ENCODE data around the gene CCDC136.

CCDC136 gene

DNA sequence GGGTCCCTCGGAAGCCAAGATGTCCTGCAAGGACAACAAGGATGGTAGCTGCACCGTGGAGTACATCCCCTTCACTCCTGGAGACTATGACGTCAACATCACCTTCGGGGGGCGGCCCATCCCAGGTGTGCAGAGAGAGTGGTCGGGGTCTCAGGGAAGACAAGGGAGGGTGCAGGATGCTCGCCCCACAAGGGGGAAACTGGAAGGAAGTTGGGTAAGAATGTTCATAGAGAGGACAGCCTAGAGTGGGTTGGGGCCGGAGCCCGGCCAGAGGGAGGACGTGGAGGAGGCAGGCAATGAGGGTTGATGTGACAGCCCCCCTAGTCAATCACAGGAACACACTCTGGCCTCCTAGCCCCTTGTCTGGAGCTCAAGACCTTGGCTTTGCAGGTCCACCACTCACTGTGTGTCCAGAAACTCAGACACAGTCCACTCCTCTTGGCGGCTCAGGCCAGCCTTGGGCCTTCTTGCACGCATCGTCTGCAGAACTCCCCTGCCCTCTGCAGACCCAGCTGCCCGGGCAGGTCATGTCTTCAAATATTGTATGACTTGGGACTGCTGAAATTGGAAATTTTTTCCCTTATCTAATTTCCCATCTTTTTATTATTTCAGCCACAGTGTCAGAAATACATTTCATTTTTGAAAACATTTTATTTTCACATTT, 55.1 kb downstream of the CCDC136 start:
- no peak for DNase-seq

DNA sequence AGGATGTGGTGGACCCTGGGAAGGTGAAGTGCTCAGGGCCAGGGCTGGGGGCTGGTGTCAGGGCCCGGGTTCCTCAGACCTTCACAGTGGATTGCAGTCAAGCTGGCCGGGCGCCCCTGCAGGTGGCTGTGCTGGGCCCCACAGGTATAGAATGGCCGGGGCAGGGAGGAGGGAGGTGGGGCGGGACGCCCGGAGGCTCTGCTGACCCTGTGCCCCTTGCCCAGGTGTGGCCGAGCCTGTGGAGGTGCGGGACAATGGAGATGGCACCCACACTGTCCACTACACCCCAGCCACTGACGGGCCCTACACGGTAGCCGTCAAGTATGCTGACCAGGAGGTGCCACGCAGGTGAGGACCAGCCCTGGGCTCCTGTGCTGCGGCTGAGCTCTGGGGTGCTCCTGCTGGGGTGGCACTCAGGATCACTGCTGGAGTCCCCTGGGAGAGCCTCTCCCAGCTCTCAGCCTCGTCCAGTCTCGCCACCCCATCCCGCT, 56.0 kb downstream of the CCDC136 start:
- DNase-seq = no peak

DNA sequence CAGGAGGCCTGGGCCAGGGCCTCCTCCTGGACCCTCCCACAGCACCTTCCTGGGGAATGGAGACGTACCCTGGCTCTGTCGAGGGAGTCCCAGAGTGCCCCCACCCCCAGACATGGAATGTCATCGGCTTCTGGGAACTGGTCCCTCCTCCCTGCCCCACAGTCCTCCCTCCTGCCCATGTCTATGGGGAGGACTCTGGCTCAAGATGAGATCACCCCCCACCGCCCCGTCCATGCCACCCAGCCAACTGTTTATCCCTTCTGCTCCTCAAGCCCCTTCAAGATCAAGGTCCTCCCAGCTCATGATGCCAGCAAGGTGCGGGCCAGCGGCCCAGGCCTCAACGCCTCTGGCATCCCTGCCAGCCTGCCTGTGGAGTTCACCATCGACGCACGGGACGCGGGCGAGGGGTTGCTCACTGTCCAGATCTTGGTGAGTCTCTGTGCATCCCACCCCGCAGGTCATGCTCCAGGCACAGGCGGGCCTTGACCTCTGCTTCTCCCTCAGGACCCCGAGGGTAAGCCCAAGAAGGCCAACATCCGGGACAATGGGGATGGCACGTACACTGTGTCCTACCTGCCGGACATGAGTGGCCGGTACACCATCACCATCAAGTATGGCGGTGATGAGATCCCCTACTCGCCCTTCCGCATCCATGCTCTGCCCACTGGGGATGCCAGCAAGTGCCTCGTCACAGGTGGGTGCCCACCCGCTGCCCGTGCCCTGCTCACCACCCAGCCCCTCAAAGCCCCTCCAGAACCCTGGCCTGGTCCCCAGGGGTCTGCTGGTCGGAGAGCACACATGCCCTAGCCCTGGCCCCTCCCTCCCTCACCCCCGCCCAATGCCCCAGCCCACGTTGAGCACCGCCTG, 56.8 kb downstream of the CCDC136 start:
- DNase-seq = no peak

- DNase-seq = no peak
Observed at GRCh38 chr7:128849156-128849515, 57.4 kb downstream of the CCDC136 start.

GRCh38 chr7:128849804-128850490, 58.2 kb downstream of the CCDC136 start:
- no peak for DNase-seq

DNA sequence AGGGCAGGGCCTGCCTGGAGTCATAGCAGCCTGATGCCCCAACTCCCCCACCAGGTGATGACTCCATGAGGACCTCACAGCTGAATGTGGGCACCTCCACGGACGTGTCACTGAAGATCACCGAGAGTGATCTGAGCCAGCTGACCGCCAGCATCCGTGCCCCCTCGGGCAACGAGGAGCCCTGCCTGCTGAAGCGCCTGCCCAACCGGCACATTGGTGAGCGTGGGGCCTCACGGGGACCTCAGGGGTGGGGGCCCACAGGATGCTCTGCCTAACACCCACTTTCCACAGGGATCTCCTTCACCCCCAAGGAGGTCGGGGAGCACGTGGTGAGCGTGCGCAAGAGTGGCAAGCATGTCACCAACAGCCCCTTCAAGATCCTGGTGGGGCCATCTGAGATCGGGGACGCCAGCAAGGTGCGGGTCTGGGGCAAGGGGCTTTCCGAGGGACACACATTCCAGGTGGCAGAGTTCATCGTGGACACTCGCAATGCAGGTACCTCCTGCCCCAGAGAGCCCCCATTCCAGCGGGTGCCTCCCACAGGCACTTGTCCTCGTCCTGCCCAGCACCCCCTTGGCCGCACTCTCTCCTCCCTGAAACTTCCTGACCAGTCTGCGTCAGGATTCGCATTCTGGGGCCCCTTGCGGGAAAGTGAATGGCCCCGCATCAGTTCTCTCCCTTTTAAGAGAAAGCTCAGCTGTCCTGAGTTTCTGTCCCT, 60.9 kb downstream of the CCDC136 start:
- no peak for DNase-seq

- no peak for DNase-seq
Observed at GRCh38 chr7:128853799-128854198, 62.0 kb downstream of the CCDC136 start.

GRCh38 chr7:128854396-128854795, 62.6 kb downstream of the CCDC136 start:
- no peak for DNase-seq

DNA sequence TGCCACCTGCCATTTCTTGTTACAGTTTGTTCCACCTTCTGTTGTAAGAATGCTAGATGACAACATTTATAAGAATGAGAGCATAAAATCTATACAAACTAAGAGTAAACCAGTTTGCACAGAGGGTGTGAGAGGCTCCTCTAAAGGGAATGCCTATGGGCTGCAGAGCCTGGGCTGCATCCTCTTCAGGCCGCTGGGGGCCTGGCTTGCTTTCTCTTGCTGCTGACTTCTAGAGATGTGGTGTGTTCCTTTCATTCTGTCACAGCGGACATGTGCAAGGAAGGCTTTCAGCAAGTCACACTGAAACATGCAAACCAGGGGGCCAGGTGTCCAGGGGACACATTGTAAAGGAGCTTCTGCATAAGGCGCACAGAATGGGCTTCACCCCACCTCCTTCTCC, 63.8 kb downstream of the CCDC136 start:
- no peak for DNase-seq

DNA sequence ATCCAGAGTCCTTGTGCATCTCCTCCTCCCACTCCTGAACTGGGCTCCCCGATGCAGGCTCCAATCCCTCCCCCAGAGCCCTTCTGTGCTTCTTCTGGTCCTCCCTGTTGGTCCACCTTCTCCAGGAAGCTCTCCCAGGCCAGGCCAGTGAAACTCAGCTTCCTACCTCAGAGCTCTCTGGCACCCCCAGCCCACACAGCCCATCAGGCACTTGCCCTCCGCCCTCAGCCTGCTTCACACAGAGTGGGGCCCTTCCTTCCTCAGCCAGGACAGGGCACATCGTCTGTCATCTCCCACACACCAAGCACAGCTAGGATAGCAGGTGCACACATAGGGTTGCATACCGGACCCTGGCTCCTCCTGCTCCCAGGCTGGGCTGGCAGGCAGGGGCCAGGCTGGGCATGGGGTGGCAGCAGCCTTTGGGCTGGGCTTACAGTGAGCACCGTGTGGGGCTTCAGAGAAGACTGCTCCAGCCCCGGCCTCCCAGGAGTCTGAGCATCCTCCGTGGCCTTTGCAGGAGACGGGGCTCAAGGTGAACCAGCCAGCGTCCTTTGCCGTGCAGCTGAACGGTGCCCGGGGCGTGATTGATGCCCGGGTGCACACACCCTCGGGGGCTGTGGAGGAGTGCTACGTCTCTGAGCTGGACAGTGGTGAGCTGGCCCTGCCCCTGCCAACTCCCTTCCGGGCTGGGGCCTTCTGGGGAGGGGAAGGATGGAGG, 64.4 kb downstream of the CCDC136 start:
- no peak for DNase-seq

- DNase-seq = no peak
Observed at GRCh38 chr7:128858380-128859231, 66.8 kb downstream of the CCDC136 start.

- DNase-seq = no peak
Observed at GRCh38 chr7:128859232-128860157, 67.7 kb downstream of the CCDC136 start.

DNA sequence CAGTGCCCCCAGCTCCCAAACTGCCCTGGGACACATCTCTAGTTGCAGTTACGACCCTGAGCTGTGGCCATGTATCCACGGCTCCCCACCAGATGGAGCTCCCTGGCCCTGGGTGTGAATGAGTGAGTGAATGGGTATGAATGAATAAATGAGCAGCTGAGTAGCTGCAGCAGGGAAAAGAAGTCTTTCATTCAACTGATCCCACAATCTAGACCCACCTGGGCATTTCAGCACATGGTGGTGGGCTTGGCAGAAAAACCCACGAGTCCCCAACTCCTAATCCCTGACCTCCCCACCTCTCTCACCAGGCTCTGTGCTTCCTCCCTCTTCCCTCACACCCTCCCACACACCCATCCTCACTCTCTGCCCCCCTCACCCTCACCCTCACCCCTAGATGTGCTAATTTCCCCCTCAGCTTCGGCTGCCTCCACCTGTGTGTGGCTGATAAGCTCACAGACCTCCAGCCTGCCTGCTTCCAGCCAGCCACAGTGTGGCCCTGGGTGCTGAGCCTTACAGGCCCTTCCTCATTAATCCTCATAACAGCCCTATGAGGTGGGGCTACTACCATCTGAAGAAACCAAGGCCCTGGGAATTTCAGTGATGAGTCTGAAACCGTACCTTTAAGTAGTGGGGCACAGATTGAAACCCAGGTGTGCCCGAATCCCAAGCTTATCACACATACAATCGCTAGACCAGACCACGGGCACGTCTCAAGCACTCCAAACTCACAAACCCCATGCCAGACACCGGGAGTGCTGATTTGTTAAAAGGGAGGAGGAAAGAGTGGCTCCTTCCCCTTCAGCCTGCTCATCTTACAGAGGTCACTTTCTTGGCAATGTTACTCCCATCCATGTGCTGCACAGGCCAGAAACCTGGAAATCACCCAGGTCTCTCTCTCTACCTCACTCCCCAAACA, 68.6 kb downstream of the CCDC136 start:
- no peak for DNase-seq

GRCh38 chr7:128861957-128862570, 70.3 kb downstream of the CCDC136 start:
- no peak for DNase-seq

DNA sequence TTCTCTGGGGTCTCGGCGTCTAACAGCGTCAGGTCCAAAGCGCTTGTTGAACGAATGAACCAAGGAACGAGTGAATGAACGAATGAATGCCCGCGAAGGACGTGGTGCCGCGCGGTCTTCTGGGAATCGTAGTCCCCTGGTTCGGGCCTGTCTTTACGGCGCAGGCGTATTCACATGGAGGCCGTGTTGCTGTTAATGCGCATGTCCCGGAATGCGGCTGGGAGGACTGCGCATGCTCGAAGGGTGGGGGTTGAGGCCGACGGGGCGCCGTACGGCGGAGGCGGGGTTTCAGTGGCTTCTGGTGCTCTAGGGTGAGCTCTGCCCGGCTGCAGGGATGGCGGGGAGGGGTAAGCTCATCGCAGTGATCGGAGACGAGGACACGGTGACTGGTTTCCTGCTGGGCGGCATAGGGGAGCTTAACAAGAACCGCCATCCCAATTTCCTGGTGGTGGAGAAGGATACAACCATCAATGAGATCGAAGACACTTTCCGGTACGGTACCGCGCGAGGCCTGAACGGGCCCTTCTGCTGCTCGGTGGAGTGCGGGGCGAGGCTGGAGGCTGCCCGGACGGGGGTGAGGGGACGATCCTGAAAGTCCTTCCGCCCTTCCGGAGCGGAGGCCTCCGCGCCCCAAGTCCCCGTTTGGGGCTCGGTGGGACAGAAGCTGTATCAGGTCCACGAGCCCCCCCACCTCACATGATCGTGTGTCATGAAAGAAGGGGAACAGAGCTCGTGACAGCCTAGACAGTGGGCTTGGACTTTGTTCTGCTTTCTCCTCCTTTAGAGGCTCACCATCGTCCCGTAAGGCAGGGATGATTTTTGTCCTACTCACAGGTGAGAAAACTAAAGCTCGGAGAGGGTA, 71.0 kb downstream of the CCDC136 start, which contains the start of gene ATP6V1F:
Gene ATP6V1F, plus strand, starts transcription at position 286 of the 862 bp plus-strand sequence. Its CDS starts 49 bp downstream, at position 335.
- peak; percentile 99 for DNase-seq

DNA sequence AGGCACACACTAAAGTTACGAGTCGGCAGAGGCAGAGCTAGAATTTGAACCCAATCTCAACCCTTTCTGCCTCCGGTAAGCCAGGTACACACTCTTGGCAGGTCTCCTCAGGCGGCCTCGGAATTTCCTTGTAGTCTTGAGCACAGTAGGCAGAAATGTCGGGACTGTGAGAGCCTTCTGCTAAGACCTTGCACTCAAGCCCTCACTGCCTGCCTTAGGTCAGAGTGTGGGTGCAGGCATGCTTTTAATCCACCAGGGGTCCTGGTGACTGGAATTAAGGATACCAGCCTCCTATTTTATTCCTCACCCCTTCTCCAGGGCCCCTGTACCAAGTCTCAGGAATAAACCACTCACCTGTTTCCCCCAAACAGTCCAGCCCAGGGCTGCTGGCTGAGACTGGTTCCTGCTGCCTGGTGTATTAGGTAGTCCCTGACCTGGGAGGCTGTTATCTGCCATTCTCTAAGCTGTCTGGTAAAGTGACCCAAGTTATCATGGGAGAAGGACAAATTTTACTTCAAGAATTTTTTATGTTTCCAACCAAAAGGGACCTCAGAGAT, 71.7 kb downstream of the CCDC136 start:
- DNase-seq = peak; percentile 58

DNA sequence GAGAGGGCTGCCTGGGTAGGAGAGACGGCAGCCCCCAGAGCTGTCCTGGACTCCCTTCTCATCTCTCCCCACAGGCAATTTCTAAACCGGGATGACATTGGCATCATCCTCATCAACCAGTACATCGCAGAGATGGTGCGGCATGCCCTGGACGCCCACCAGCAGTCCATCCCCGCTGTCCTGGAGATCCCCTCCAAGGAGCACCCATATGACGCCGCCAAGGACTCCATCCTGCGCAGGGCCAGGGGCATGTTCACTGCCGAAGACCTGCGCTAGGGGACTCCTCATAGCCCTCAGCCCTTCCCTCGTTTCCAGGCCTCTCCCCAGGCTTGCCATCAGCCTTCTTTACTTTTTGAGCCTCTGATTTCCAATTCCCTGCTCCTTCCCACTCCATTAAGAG, 73.5 kb downstream of the CCDC136 start:
- DNase-seq = no peak

Measured in CD4-positive, alpha-beta T cell treated with Interleukin-12 subunit alpha and Interleukin-12 subunit beta, for 1 hour (primary cell).